ENCODE data around the gene BMP6.

Gene BMP6

GRCh38 chr6:7747016-7747415, 21.1 kb downstream of the BMP6 start:
- Histone ChIP-seq H3K36me3 (ENCODE audit: control insufficient read depth in 1 of 2, insufficient read depth in 2 of 2, low read depth in 1 of 2, low read length in 2 of 2) (no peaks in the 10 kb centered on the region), H2BK5ac (ENCODE audit: low read depth, low read length, poor library complexity, severe bottlenecking) (no peak overlapping the region), H2BK15ac (ENCODE audit: low read depth, poor library complexity, severe bottlenecking) (no peak overlapping the region), H3K27ac (ENCODE audit: low read length, poor library complexity, severe bottlenecking) (no peak overlapping the region), H2BK120ac (ENCODE audit: low read depth, low read length) (no peak overlapping the region), H3K14ac (ENCODE audit: low read length in 2 of 2) (no peak overlapping the region), H3K23ac (ENCODE audit: low read length in 2 of 2) (no peak overlapping the region), H3K27me3 (ENCODE audit: control insufficient read depth in 1 of 2, insufficient read depth in 1 of 2, low read length in 2 of 2) (peaks cover 0 to 41% of the 10 kb centered on the region in 2 experiments), H2AK5ac (ENCODE audit: low read length, severe bottlenecking) (no peak overlapping the region), H4K91ac (ENCODE audit: low read length) (no peak overlapping the region), H3K9ac (ENCODE audit: low read length) (no peak overlapping the region), H2AFZ (ENCODE audit: low read depth, low read length) (no peak overlapping the region), H3K4ac (ENCODE audit: low read depth in 1 of 2, low read length in 2 of 2) (no peak overlapping the region), H3K4me1 (ENCODE audit: control insufficient read depth, insufficient read depth, low read depth, low read length) (no peaks in the 10 kb centered on the region), H4K8ac (ENCODE audit: low read length) (no peak overlapping the region), H3K9me3 (ENCODE audit: control insufficient read depth, low read length) (no peaks in the 10 kb centered on the region), H3K79me1 (replicated peaks; ENCODE audit: low read length, poor library complexity, severe bottlenecking) (no peaks in the 10 kb centered on the region), H3K4me2 (ENCODE audit: low read length, poor library complexity, severe bottlenecking) (no peak overlapping the region), H3K18ac (ENCODE audit: low read depth in 1 of 2, low read length in 2 of 2) (no peak overlapping the region), H3K4me3 (ENCODE audit: insufficient read depth in 1 of 2, low read depth in 1 of 2, low read length in 2 of 2) (no peak overlapping the region), H2BK12ac (ENCODE audit: low read length in 2 of 2) (no peak overlapping the region)
- 96% methylated on average over 10 of the region's 10 CpGs for WGBS
- DNase-seq = no peak

DNA sequence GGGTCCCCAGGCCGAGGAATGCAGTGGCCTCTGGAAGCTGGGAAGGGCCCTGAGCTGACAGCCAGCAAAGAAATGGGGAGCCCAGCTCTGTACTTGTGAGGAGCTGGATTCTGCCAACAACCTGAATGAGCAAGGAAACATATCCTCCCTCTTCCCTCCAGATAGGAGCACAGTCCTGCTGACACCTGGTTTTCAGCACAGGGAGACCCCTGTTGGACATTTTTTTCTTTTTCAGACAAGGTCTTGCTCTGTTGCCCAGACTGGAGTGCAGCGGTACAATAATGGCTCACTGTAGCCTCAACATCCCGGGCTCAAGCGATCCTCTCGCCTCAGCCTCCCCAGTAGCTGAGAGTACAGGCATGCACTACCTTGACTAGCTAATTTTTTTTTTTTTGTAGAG, 21.5 kb downstream of the BMP6 start:
- Histone ChIP-seq H3K36me3 (ENCODE audit: control insufficient read depth in 1 of 2, insufficient read depth in 2 of 2, low read depth in 1 of 2, low read length in 2 of 2) (no peaks in the 10 kb centered on the region), H2BK5ac (ENCODE audit: low read depth, low read length, poor library complexity, severe bottlenecking) (no peak overlapping the region), H3K4me3 (ENCODE audit: insufficient read depth in 1 of 2, low read depth in 1 of 2, low read length in 2 of 2) (no peak overlapping the region), H4K91ac (ENCODE audit: low read length) (no peak overlapping the region), H4K8ac (ENCODE audit: low read length) (no peak overlapping the region), H3K27me3 (ENCODE audit: control insufficient read depth in 1 of 2, insufficient read depth in 1 of 2, low read length in 2 of 2) (peaks cover 0 to 40% of the 10 kb centered on the region in 2 experiments), H3K14ac (ENCODE audit: low read length in 2 of 2) (no peak overlapping the region), H3K9me3 (ENCODE audit: control insufficient read depth, low read length) (no peaks in the 10 kb centered on the region), H2AFZ (ENCODE audit: low read depth, low read length) (no peak overlapping the region), H3K4ac (ENCODE audit: low read depth in 1 of 2, low read length in 2 of 2) (no peak overlapping the region), H3K23ac (ENCODE audit: low read length in 2 of 2) (no peak overlapping the region), H2BK120ac (ENCODE audit: low read depth, low read length) (no peak overlapping the region), H3K4me1 (ENCODE audit: control insufficient read depth, insufficient read depth, low read depth, low read length) (no peaks in the 10 kb centered on the region), H3K9ac (ENCODE audit: low read length) (no peak overlapping the region), H2AK5ac (ENCODE audit: low read length, severe bottlenecking) (no peak overlapping the region), H2BK15ac (ENCODE audit: low read depth, poor library complexity, severe bottlenecking) (no peak overlapping the region), H2BK12ac (ENCODE audit: low read length in 2 of 2) (no peak overlapping the region), H3K4me2 (ENCODE audit: low read length, poor library complexity, severe bottlenecking) (no peak overlapping the region), H3K18ac (ENCODE audit: low read depth in 1 of 2, low read length in 2 of 2) (no peak overlapping the region), H3K27ac (ENCODE audit: low read length, poor library complexity, severe bottlenecking) (no peak overlapping the region), H3K79me1 (replicated peaks; ENCODE audit: low read length, poor library complexity, severe bottlenecking) (no peaks in the 10 kb centered on the region)
- 93% methylated on average over 5 of the region's 5 CpGs for WGBS
- no peak for DNase-seq

DNA sequence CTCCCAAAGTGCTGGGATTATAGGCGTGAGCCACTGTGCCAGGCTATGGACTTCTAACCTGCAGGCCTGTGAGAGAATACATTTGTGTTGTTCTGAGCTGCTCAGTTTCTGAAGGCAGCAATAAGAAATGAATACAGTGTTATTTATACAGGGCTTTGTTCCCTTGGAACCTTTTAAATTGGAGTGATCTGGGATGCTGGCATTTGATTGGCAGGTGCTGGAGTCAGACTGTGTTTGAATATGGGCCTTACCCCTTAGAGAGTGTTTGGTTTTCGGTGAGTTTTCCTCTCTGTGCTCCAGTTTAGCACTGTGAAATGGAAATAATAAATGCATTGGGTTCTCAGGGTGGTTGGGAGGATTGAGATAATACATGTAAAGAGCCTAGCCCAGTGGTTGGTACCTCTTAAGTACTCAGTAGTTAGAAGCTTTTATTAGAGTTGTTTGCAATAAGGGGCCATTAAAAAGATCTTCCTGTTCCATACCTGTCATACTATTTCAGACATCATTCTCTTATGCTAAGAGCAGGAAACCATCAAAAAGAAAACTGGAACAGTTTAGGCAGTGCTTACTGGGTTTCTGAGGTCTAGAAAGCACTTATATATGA, 22.1 kb downstream of the BMP6 start:
- Histone ChIP-seq H3K27me3 (ENCODE audit: control insufficient read depth in 1 of 2, insufficient read depth in 1 of 2, low read length in 2 of 2) (peaks cover 0 to 44% of the 10 kb centered on the region in 2 experiments), H2BK120ac (ENCODE audit: low read depth, low read length) (no peak overlapping the region)
- WGBS = 93% methylated on average over 2 of the region's 2 CpGs

GRCh38 chr6:7749478-7749877, 23.6 kb downstream of the BMP6 start:
- H3K79me1 ChIP-seq (replicated peaks; ENCODE audit: low read length, poor library complexity, severe bottlenecking) = no peaks in the 10 kb centered on the region
- no peak for DNase-seq
- no peak overlapping the region for H2BK120ac ChIP-seq (ENCODE audit: low read depth, low read length)
- H2AK5ac ChIP-seq (ENCODE audit: low read length, severe bottlenecking) = no peak overlapping the region
- no peak overlapping the region for H2AFZ ChIP-seq (ENCODE audit: low read depth, low read length)
- H3K4me2 ChIP-seq (ENCODE audit: low read length, poor library complexity, severe bottlenecking) = no peak overlapping the region
- H2BK12ac ChIP-seq (ENCODE audit: low read length in 2 of 2) = no peak overlapping the region
- peaks cover 0 to 50% of the 10 kb centered on the region in 2 experiments for H3K27me3 ChIP-seq (ENCODE audit: control insufficient read depth in 1 of 2, insufficient read depth in 1 of 2, low read length in 2 of 2)
- 98% methylated on average over 2 of the region's 4 CpGs for WGBS
- no peak overlapping the region for H3K18ac ChIP-seq (ENCODE audit: low read depth in 1 of 2, low read length in 2 of 2)
- no peak overlapping the region for H3K14ac ChIP-seq (ENCODE audit: low read length in 2 of 2)
- no peak overlapping the region for H2BK5ac ChIP-seq (ENCODE audit: low read depth, low read length, poor library complexity, severe bottlenecking)
- H4K8ac ChIP-seq (ENCODE audit: low read length) = no peak overlapping the region
- H3K4me1 ChIP-seq (ENCODE audit: control insufficient read depth, insufficient read depth, low read depth, low read length) = no peaks in the 10 kb centered on the region
- no peaks in the 10 kb centered on the region for H3K36me3 ChIP-seq (ENCODE audit: control insufficient read depth in 1 of 2, insufficient read depth in 2 of 2, low read depth in 1 of 2, low read length in 2 of 2)
- H2BK15ac ChIP-seq (ENCODE audit: low read depth, poor library complexity, severe bottlenecking) = no peak overlapping the region
- no peak overlapping the region for H3K27ac ChIP-seq (ENCODE audit: low read length, poor library complexity, severe bottlenecking)
- H3K9ac ChIP-seq (ENCODE audit: low read length) = no peak overlapping the region
- H3K23ac ChIP-seq (ENCODE audit: low read length in 2 of 2) = no peak overlapping the region
- no peak overlapping the region for H3K4ac ChIP-seq (ENCODE audit: low read depth in 1 of 2, low read length in 2 of 2)
- H3K4me3 ChIP-seq (ENCODE audit: insufficient read depth in 1 of 2, low read depth in 1 of 2, low read length in 2 of 2) = no peak overlapping the region
- no peaks in the 10 kb centered on the region for H3K9me3 ChIP-seq (ENCODE audit: control insufficient read depth, low read length)
- H4K91ac ChIP-seq (ENCODE audit: low read length) = no peak overlapping the region

More for the DNA sequence above, 22.1 kb downstream of the BMP6 start:
- Histone ChIP-seq H3K4ac (ENCODE audit: low read depth in 1 of 2, low read length in 2 of 2) (no peak overlapping the region), H3K27ac (ENCODE audit: low read length, poor library complexity, severe bottlenecking) (no peak overlapping the region), H3K9ac (ENCODE audit: low read length) (no peak overlapping the region), H3K23ac (ENCODE audit: low read length in 2 of 2) (no peak overlapping the region), H3K4me2 (ENCODE audit: low read length, poor library complexity, severe bottlenecking) (no peak overlapping the region), H2BK5ac (ENCODE audit: low read depth, low read length, poor library complexity, severe bottlenecking) (no peak overlapping the region), H3K9me3 (ENCODE audit: control insufficient read depth, low read length) (no peaks in the 10 kb centered on the region), H3K36me3 (ENCODE audit: control insufficient read depth in 1 of 2, insufficient read depth in 2 of 2, low read depth in 1 of 2, low read length in 2 of 2) (no peaks in the 10 kb centered on the region), H3K14ac (ENCODE audit: low read length in 2 of 2) (no peak overlapping the region), H3K79me1 (replicated peaks; ENCODE audit: low read length, poor library complexity, severe bottlenecking) (no peaks in the 10 kb centered on the region), H3K4me1 (ENCODE audit: control insufficient read depth, insufficient read depth, low read depth, low read length) (no peaks in the 10 kb centered on the region), H2AK5ac (ENCODE audit: low read length, severe bottlenecking) (no peak overlapping the region), H2BK15ac (ENCODE audit: low read depth, poor library complexity, severe bottlenecking) (no peak overlapping the region), H4K91ac (ENCODE audit: low read length) (no peak overlapping the region), H2BK12ac (ENCODE audit: low read length in 2 of 2) (no peak overlapping the region), H3K18ac (ENCODE audit: low read depth in 1 of 2, low read length in 2 of 2) (no peak overlapping the region), H2AFZ (ENCODE audit: low read depth, low read length) (no peak overlapping the region), H3K4me3 (ENCODE audit: insufficient read depth in 1 of 2, low read depth in 1 of 2, low read length in 2 of 2) (no peak overlapping the region), H4K8ac (ENCODE audit: low read length) (no peak overlapping the region)
- no peak for DNase-seq
